Measurements from ENCODE around the gene FLRT3. TPM values are rescaled to one million over a fixed set of nuclear protein-coding genes. Genes with fewer than 3 reads are reported as not detected.

FLRT3 gene
- total and polyA plus RNA-seq, 2 experiments from 2014 or later: 0.17 to 0.45 TPM

- TF ChIP-seq EZH2phosphoT487 (IDR thresholded peaks at IDR 0.05; ENCODE audit: unreplicated experiment): no peak
- TF ChIP-seq STAT1 (IDR thresholded peaks at IDR 0.05; ENCODE audit: unreplicated experiment): no peak
- no peak for TF ChIP-seq REST (IDR thresholded peaks at IDR 0.05; ENCODE audit: unreplicated experiment)
- no peak for TF ChIP-seq CTCF (conservative IDR thresholded peaks at IDR 0.05; ENCODE audit: low read depth in 2 of 2)
- TF ChIP-seq NANOG (IDR thresholded peaks at IDR 0.05; ENCODE audit: borderline replicate concordance): no peak
- TF ChIP-seq ZNF462 (CRISPR knock-in tag; IDR thresholded peaks at IDR 0.05): no peak
- TF ChIP-seq ZNF331 (CRISPR knock-in tag; IDR thresholded peaks at IDR 0.05; ENCODE audit: low read depth): no peak
- no peak for TF ChIP-seq CREB1 (CRISPR knock-in tag; IDR thresholded peaks at IDR 0.05; ENCODE audit: low read depth)
- no peak for TF ChIP-seq JUNB (IDR thresholded peaks at IDR 0.05; ENCODE audit: unreplicated experiment)
- no peak for TF ChIP-seq ETS1 (IDR thresholded peaks at IDR 0.05)
- Histone ChIP-seq H2AFZ (no peak overlapping the region), H3K4me2 (no peak overlapping the region), H3K36me3 (ENCODE audit: insufficient read depth) (no peaks in the 10 kb centered on the region), H3K9me2 (ENCODE audit: insufficient read depth) (no peaks in the 10 kb centered on the region), H3F3A (replicated peaks; ENCODE audit: low read depth) (no peaks in the 10 kb centered on the region), H3K27me3 (ENCODE audit: insufficient read depth) (no peaks in the 10 kb centered on the region), H3K4me1 (ENCODE audit: insufficient read depth) (no peaks in the 10 kb centered on the region), H3K27ac (ENCODE audit: low read depth) (no peak overlapping the region), H4K20me1 (replicated peaks; ENCODE audit: insufficient read depth) (no peaks in the 10 kb centered on the region), H3K4me3 (no peak overlapping the region), H3K79me2 (replicated peaks; ENCODE audit: insufficient read depth) (no peaks in the 10 kb centered on the region)
- H3K4me3 Mint-ChIP-seq: no peak overlapping the region
- no peaks in the 10 kb centered on the region for H3K27me3 Mint-ChIP-seq (ENCODE audit: insufficient read depth, low read depth, poor library complexity)
- H3K9me3 Mint-ChIP-seq: peaks cover 3% of the 10 kb centered on the region; the same call in 1 of the 3 replicates
- DNase-seq (ENCODE audit: low spot score) (no peak), ATAC-seq (no peak)
- H3K36me3 Mint-ChIP-seq (ENCODE audit: low read depth): no peaks in the 10 kb centered on the region
- 0 out of 2 replicates have a peak overlapping the region, but pooled peaks have one; percentile 27 for H3K27ac Mint-ChIP-seq
- peaks cover 14% of the 10 kb centered on the region; the same call in 2 of the 3 replicates for H3K4me1 Mint-ChIP-seq
Observed at GRCh38 chr20:14386726-14387125, 49.3 kb upstream of the FLRT3 start.
